ENCODE measurements around the gene PLCH1. TPM values are rescaled to one million over a fixed set of nuclear protein-coding genes. Genes with fewer than 3 reads are reported as not detected.

Gene PLCH1
- total and polyA plus RNA-seq, 2 of the 13 experiments (the other 11 are each of a cell fraction or from before 2014, with no cell fraction given) = 2.0 to 3.0 TPM

GRCh38 chr3:155663467-155664212 is 81.2 kb downstream of the PLCH1 start (continued):
- no peak for TF ChIP-seq ZNF343 (CRISPR knock-in tag; IDR thresholded peaks at IDR 0.05)
- no peak for TF ChIP-seq THRA (CRISPR knock-in tag; IDR thresholded peaks at IDR 0.05; ENCODE audit: borderline replicate concordance)
- TF ChIP-seq HDAC2 (CRISPR knock-in tag; IDR thresholded peaks at IDR 0.05) = no peak
- TF ChIP-seq MEIS2 (CRISPR knock-in tag; IDR thresholded peaks at IDR 0.05) = no peak
- no peak for TF ChIP-seq SNRNP70 (IDR thresholded peaks at IDR 0.05; ENCODE audit: low read depth, low read length)
- TF ChIP-seq ZNF143 (CRISPR knock-in tag; IDR thresholded peaks at IDR 0.05) = no peak
- no peak for TF ChIP-seq SP4 (CRISPR knock-in tag; IDR thresholded peaks at IDR 0.05)

- Histone ChIP-seq H3K4me2 (ENCODE audit: low read depth, low read length) (no peak overlapping the region), H3K79me2 (ENCODE audit: insufficient read depth, low read length) (no peaks in the 10 kb centered on the region), H3K27me3 (ENCODE audit: control insufficient read depth in 1 of 2, insufficient read depth in 2 of 2, low read length in 2 of 2) (no peaks in the 10 kb centered on the region), H3K9ac (ENCODE audit: insufficient read depth, low read depth, low read length) (no peak overlapping the region), H3K36me3 (replicated peaks in 1 of 2; ENCODE audit: control insufficient read depth in 1 of 2, insufficient read depth in 2 of 2, low read length in 2 of 2) (no peaks in the 10 kb centered on the region), H4K20me1 (ENCODE audit: insufficient read depth, low read length) (no peaks in the 10 kb centered on the region), H3K4me1 (ENCODE audit: insufficient read depth, low read length) (peaks cover 54% of the 10 kb centered on the region), H3K9me3 (ENCODE audit: low read length) (no peaks in the 10 kb centered on the region), H3K4me3 (replicated peaks in 1 of 3; ENCODE audit: insufficient read depth in 1 of 3, low read depth in 2 of 3, low read length in 3 of 3) (no peak overlapping the region), H3K27ac (ENCODE audit: extremely low read length, insufficient read depth, low read length) (no peak overlapping the region), H2AFZ (ENCODE audit: low read length) (no peak overlapping the region)
- ChIA-PET POLR2A (interaction anchor here (0.7 kb wide), 1 partner anchor 76 kb away, joined by 4 read pairs; no protein-coding TSS in a partner anchor), CTCF (ENCODE audit: low intra/inter-chr PET ratio, low total read pairs) (no interaction called here)
- ATAC-seq (no peak), DNase-seq (ENCODE audit: low spot score) (no peak), FAIRE-seq (peak; percentile 18)
- no TSS peak for BruUV-seq (replicated peaks)
- in situ Hi-C loops (cut with HindIII; ENCODE audit: extremely low pct_ligation_motif_present, low pct_unique_long_range_greater_than_20kb) = no loop called here
- intact Hi-C loops (cut with micrococcal nuclease; ENCODE audit: unreplicated experiment) = no loop called here
- TF ChIP-seq POGK (CRISPR knock-in tag; conservative IDR thresholded peaks at IDR 0.05) (no peak), ZNF350 (CRISPR knock-in tag; IDR thresholded peaks at IDR 0.05; ENCODE audit: borderline replicate concordance, low read depth) (no peak), KLF9 (CRISPR knock-in tag; IDR thresholded peaks at IDR 0.05; ENCODE audit: low read depth) (no peak), ETS1 (CRISPR knock-in tag; IDR thresholded peaks at IDR 0.05) (no peak), XBP1 (CRISPR knock-in tag; IDR thresholded peaks at IDR 0.05) (no peak), ZNF281 (CRISPR knock-in tag; IDR thresholded peaks at IDR 0.05; ENCODE audit: borderline replicate concordance) (no peak), FLYWCH1 (CRISPR knock-in tag; IDR thresholded peaks at IDR 0.05) (no peak), PLRG1 (conservative IDR thresholded peaks at IDR 0.05) (no peak), TAF15 (IDR thresholded peaks at IDR 0.05; ENCODE audit: low read depth, low read length, poor library complexity, severe bottlenecking) (no peak)
Observed at GRCh38 chr3:155661760-155662159, 83.1 kb downstream of the PLCH1 start.

All from HepG2 (cell line).